Measurements from ENCODE around the gene RNF149.

DNA sequence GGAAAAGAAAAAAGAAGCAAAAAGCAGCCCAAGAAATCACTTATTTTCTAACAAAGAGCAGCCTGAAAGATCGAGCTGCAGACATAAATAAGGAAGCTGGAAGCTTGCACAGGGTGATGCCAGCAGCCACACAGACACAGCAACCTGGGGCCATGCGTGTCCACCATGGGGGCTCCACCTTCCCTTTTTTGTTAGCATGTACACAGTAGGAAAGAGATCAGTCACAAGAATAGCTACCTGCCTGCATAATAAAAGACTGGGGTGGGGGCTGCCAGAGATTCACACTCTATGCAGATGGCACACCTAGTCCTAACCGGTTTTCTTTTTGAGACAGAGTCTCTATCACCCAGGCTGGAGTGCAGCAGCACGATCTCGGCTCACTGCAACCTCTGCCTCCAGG lies 58.7 kb downstream of the RNF149 start:
- TF ChIP-seq, protein P1, sequence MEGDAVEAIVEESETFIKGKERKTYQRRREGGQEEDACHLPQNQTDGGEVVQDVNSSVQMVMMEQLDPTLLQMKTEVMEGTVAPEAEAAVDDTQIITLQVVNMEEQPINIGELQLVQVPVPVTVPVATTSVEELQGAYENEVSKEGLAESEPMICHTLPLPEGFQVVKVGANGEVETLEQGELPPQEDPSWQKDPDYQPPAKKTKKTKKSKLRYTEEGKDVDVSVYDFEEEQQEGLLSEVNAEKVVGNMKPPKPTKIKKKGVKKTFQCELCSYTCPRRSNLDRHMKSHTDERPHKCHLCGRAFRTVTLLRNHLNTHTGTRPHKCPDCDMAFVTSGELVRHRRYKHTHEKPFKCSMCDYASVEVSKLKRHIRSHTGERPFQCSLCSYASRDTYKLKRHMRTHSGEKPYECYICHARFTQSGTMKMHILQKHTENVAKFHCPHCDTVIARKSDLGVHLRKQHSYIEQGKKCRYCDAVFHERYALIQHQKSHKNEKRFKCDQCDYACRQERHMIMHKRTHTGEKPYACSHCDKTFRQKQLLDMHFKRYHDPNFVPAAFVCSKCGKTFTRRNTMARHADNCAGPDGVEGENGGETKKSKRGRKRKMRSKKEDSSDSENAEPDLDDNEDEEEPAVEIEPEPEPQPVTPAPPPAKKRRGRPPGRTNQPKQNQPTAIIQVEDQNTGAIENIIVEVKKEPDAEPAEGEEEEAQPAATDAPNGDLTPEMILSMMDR (conservative IDR thresholded peaks at IDR 0.05; ENCODE audit: low read depth in 2 of 2): no peak
- TF ChIP-seq ZNF114 (CRISPR knock-in tag; IDR thresholded peaks at IDR 0.05) (no peak), EZH2 (IDR thresholded peaks at IDR 0.05; ENCODE audit: low read depth, unreplicated experiment) (no peak), JUNB (IDR thresholded peaks at IDR 0.05; ENCODE audit: unreplicated experiment) (no peak), POLR2AphosphoS5 (IDR thresholded peaks at IDR 0.05; ENCODE audit: low read depth) (no peak), ZNF331 (CRISPR knock-in tag; IDR thresholded peaks at IDR 0.05; ENCODE audit: low read depth) (no peak), CREB1 (CRISPR knock-in tag; IDR thresholded peaks at IDR 0.05; ENCODE audit: low read depth) (0 out of 2 replicates have a peak, but pooled peaks have one; percentile 27)
- TF ChIP-seq, protein P2, sequence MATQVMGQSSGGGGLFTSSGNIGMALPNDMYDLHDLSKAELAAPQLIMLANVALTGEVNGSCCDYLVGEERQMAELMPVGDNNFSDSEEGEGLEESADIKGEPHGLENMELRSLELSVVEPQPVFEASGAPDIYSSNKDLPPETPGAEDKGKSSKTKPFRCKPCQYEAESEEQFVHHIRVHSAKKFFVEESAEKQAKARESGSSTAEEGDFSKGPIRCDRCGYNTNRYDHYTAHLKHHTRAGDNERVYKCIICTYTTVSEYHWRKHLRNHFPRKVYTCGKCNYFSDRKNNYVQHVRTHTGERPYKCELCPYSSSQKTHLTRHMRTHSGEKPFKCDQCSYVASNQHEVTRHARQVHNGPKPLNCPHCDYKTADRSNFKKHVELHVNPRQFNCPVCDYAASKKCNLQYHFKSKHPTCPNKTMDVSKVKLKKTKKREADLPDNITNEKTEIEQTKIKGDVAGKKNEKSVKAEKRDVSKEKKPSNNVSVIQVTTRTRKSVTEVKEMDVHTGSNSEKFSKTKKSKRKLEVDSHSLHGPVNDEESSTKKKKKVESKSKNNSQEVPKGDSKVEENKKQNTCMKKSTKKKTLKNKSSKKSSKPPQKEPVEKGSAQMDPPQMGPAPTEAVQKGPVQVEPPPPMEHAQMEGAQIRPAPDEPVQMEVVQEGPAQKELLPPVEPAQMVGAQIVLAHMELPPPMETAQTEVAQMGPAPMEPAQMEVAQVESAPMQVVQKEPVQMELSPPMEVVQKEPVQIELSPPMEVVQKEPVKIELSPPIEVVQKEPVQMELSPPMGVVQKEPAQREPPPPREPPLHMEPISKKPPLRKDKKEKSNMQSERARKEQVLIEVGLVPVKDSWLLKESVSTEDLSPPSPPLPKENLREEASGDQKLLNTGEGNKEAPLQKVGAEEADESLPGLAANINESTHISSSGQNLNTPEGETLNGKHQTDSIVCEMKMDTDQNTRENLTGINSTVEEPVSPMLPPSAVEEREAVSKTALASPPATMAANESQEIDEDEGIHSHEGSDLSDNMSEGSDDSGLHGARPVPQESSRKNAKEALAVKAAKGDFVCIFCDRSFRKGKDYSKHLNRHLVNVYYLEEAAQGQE (IDR thresholded peaks at IDR 0.05; ENCODE audit: unreplicated experiment): no peak
- TF ChIP-seq, protein P3, sequence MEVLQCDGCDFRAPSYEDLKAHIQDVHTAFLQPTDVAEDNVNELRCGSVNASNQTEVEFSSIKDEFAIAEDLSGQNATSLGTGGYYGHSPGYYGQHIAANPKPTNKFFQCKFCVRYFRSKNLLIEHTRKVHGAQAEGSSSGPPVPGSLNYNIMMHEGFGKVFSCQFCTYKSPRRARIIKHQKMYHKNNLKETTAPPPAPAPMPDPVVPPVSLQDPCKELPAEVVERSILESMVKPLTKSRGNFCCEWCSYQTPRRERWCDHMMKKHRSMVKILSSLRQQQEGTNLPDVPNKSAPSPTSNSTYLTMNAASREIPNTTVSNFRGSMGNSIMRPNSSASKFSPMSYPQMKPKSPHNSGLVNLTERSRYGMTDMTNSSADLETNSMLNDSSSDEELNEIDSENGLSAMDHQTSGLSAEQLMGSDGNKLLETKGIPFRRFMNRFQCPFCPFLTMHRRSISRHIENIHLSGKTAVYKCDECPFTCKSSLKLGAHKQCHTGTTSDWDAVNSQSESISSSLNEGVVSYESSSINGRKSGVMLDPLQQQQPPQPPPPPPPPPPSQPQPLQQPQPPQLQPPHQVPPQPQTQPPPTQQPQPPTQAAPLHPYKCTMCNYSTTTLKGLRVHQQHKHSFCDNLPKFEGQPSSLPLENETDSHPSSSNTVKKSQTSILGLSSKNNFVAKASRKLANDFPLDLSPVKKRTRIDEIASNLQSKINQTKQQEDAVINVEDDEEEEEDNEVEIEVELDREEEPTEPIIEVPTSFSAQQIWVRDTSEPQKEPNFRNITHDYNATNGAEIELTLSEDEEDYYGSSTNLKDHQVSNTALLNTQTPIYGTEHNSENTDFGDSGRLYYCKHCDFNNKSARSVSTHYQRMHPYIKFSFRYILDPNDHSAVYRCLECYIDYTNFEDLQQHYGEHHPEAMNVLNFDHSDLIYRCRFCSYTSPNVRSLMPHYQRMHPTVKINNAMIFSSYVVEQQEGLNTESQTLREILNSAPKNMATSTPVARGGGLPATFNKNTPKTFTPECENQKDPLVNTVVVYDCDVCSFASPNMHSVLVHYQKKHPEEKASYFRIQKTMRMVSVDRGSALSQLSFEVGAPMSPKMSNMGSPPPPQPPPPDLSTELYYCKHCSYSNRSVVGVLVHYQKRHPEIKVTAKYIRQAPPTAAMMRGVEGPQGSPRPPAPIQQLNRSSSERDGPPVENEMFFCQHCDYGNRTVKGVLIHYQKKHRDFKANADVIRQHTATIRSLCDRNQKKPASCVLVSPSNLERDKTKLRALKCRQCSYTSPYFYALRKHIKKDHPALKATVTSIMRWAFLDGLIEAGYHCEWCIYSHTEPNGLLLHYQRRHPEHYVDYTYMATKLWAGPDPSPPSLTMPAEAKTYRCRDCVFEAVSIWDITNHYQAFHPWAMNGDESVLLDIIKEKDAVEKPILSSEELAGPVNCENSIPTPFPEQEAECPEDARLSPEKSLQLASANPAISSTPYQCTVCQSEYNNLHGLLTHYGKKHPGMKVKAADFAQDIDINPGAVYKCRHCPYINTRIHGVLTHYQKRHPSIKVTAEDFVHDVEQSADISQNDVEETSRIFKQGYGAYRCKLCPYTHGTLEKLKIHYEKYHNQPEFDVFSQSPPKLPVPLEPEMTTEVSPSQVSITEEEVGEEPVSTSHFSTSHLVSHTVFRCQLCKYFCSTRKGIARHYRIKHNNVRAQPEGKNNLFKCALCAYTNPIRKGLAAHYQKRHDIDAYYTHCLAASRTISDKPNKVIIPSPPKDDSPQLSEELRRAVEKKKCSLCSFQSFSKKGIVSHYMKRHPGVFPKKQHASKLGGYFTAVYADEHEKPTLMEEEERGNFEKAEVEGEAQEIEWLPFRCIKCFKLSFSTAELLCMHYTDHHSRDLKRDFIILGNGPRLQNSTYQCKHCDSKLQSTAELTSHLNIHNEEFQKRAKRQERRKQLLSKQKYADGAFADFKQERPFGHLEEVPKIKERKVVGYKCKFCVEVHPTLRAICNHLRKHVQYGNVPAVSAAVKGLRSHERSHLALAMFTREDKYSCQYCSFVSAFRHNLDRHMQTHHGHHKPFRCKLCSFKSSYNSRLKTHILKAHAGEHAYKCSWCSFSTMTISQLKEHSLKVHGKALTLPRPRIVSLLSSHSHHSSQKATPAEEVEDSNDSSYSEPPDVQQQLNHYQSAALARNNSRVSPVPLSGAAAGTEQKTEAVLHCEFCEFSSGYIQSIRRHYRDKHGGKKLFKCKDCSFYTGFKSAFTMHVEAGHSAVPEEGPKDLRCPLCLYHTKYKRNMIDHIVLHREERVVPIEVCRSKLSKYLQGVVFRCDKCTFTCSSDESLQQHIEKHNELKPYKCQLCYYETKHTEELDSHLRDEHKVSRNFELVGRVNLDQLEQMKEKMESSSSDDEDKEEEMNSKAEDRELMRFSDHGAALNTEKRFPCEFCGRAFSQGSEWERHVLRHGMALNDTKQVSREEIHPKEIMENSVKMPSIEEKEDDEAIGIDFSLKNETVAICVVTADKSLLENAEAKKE (CRISPR knock-in tag; IDR thresholded peaks at IDR 0.05): no peak
